ENCODE data around the gene MMP24OS.

MMP24OS gene

DNA sequence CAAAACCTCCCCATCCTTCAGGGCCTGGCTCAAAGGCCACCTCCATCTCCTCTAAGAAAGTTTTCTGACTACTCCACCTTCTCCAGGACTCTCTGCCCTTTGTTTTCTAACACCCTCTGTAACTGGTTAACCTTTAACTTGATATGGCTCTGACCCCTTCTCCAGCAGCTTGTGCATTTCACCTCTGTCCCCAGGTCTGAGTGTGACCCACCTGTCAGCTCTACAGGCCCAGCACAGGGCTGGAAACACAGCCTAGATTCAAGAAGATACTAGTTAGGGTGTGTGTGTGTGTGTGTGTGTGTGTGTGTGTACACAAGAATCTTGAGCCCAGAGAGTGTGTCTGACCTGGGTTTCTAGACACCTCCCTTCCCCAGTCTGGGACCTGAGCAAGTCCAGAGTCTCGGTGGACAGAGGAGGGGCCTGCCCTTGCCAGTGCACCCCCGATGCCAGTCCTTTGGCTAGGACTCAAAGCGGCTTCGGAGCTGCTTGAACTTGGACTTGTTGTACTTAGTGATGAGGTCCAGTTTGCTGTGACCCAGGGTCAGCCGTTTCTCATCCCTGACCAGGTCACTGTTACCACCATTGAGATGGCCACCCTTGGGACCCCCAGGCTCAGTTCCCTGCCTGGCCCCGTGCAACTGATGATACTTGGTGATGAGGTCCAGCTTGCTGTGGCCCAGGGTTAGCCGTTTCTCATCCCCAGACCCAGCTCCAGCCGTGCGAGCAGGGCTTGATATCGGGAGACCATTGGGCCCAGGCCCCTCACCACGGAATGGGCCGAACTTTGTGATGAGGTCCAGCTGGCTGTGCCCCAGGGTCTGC is 8.4 kb upstream of the MMP24OS start:
- peak overlapping the region; percentile 89 for H3K4me3 Mint-ChIP-seq
- peak overlapping the region; percentile 79 for H3K27ac Mint-ChIP-seq
- TF ChIP-seq, protein P1, sequence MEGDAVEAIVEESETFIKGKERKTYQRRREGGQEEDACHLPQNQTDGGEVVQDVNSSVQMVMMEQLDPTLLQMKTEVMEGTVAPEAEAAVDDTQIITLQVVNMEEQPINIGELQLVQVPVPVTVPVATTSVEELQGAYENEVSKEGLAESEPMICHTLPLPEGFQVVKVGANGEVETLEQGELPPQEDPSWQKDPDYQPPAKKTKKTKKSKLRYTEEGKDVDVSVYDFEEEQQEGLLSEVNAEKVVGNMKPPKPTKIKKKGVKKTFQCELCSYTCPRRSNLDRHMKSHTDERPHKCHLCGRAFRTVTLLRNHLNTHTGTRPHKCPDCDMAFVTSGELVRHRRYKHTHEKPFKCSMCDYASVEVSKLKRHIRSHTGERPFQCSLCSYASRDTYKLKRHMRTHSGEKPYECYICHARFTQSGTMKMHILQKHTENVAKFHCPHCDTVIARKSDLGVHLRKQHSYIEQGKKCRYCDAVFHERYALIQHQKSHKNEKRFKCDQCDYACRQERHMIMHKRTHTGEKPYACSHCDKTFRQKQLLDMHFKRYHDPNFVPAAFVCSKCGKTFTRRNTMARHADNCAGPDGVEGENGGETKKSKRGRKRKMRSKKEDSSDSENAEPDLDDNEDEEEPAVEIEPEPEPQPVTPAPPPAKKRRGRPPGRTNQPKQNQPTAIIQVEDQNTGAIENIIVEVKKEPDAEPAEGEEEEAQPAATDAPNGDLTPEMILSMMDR (IDR thresholded peaks at IDR 0.05), result no peak
- peaks cover 28% of the 10 kb centered on the region for H3K4me1 Mint-ChIP-seq
- DNase-seq, result no peak
- H3K9me3 Mint-ChIP-seq, result no peaks in the 10 kb centered on the region
- H3K27me3 Mint-ChIP-seq (ENCODE audit: low read depth, poor library complexity), result peaks cover 4% of the 10 kb centered on the region
- peaks cover 12% of the 10 kb centered on the region for H3K36me3 Mint-ChIP-seq (ENCODE audit: low read depth)

DNA sequence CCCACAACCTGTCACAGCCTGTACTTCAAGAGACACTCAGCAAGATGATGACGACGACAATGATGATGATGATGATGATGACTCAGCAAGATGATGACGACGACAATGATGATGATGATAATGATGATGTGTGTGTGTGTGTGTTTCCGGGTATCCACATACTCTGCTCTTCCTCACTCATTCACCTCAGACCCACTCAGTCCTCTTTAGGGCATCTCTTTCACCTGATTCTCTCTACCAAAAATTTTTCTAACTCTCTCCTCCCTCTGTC is 7.8 kb upstream of the MMP24OS start:
- peaks cover 13% of the 10 kb centered on the region for H3K36me3 Mint-ChIP-seq (ENCODE audit: low read depth)
- peaks cover 4% of the 10 kb centered on the region for H3K27me3 Mint-ChIP-seq (ENCODE audit: low read depth, poor library complexity)
- TF ChIP-seq, protein P1 (IDR thresholded peaks at IDR 0.05), result no peak
- DNase-seq, result no peak
- H3K27ac Mint-ChIP-seq, result peak overlapping the region; percentile 79
- H3K4me3 Mint-ChIP-seq, result peak overlapping the region; percentile 89
- peaks cover 28% of the 10 kb centered on the region for H3K4me1 Mint-ChIP-seq
- no peaks in the 10 kb centered on the region for H3K9me3 Mint-ChIP-seq

DNA sequence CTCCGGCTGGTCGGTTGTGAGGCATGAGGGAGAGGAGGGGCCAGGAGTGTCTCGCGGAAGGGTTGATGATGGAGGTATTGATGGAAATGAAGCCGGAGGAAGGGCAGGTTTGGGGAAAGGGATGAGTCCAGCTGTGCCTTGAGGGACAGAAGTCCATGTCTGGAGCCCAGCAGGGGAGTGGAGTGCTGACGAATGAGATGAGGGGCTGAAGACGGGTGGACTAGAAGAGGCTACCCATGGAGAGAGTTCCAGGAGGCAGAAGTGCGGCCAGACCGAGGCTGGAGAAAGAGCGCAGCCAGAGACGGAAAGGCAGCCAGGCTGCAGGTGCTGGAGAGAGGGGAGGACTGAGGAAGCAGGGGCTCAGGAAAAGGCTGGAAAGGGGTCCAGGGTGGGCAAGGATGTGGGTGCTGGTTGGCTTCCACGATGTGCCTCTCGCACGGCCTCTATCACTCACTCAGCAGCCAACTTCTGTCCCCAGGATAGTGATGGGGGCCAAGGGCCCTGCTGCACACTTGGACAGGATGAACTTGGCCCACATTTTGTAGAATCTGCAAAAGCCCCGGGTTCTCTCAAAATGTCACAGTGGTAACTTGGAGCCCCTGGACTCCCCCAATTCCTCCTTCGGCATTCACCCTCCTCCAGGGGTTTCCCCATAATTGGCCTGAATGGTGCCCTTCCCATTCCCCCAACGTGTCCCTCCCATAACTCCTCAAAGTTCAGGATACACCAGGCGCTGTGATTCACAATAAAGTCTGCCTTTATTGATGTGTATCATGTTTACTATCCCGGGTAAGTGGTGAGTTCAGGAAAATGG is 7.3 kb upstream of the MMP24OS start:
- no peak for DNase-seq
- Mint-ChIP-seq H3K27me3 (ENCODE audit: low read depth, poor library complexity) (peaks cover 4% of the 10 kb centered on the region), H3K27ac (peak overlapping the region; percentile 1), H3K9me3 (no peaks in the 10 kb centered on the region), H3K36me3 (ENCODE audit: low read depth) (peaks cover 18% of the 10 kb centered on the region), H3K4me3 (peak overlapping the region; percentile 89), H3K4me1 (peaks cover 28% of the 10 kb centered on the region)
- TF ChIP-seq, protein P1 (IDR thresholded peaks at IDR 0.05), result no peak

DNA sequence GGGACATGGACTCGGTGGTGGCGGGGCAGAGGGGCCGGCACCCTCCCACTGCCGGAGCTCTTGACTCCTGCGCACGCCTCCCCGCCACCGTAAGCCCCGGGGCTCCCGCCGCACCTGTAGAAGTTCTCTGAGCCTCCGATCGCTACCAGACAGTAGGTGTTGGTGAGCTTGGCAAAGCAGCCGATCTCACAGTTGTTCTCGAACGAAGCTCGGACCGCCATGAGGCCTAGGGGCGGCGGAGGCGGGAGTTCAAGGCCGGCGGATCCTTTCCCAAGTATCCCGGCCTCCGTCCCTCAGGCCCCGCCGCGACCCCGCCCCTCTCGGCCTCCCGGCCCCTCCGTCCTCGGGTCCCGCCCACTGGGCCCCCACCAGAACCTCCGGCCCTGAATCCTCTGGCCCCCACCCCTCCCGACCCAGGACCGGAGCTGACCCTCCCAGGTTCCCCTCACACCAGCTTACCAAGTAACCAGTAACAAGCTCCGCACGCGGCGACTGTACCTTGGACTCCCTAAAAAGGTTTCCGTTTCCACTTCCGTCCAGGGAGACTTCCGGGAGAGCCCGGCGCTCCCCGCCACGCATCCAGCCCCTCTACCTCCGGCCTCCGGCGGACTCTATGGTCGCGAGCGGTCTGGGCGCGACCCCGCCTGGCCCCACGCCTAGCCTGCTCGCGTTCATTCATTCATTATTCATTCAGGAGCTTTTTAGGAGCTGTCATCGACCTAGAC is 6.5 kb upstream of the MMP24OS start, which contains the start of gene EIF6:
TSS of gene EIF6 (minus strand) at position 506 of the 725 bp plus-strand sequence. CDS start at position 221, 285 bp downstream.
- H3K27me3 Mint-ChIP-seq (ENCODE audit: low read depth, poor library complexity), result peaks cover 4% of the 10 kb centered on the region

DNA sequence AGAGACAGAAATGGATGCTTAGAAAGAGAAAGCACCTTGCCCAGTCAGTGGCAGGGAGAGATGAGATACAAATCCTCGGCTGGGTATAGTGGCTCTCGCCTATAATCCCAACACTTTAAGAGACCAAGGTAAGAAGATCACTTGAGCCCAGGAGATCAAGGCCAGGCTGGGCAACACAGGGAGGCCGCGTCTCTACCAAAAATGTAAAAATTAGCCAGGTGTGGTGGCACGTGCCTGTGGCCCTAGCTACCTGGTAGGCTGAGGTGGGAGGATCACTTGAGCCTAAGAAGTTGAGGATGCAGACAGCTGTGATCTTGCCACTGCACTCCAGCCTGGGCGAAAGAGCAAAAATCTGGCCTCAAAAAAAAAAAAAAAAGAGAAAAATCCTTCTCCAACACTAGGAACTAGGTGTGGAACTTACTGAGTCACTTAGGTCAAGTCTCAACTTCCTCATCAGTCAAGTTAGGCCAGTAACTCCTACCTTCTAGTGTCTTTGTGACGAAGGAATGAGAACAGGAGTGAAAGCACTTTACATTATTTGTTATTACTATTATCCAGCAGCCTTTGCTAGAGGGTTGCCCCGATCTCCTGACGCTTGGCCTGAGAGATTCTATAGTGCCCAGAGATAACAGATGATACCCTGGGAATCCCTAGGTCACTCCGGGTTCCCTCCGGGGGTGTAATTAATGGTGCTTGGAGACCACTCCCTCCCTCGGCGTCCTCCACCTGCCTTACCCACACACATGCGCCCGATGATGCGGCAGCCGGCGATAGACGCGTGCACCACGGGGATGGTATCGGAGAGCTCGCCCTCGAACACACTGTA is 5.7 kb upstream of the MMP24OS start:
- peak overlapping the region; percentile 89 for H3K4me3 Mint-ChIP-seq
- DNase-seq, result no peak
- H3K9me3 Mint-ChIP-seq, result no peaks in the 10 kb centered on the region
- H3K36me3 Mint-ChIP-seq (ENCODE audit: low read depth), result peaks cover 34% of the 10 kb centered on the region
- H3K27ac Mint-ChIP-seq, result no peak overlapping the region
- peaks cover 30% of the 10 kb centered on the region for H3K4me1 Mint-ChIP-seq
- H3K27me3 Mint-ChIP-seq (ENCODE audit: low read depth, poor library complexity), result peaks cover 6% of the 10 kb centered on the region
- TF ChIP-seq, protein P1 (IDR thresholded peaks at IDR 0.05), result no peak

More for the DNA sequence above, 6.5 kb upstream of the MMP24OS start, which contains the start of gene EIF6:
- no peaks in the 10 kb centered on the region for H3K9me3 Mint-ChIP-seq
- peak within 1 kb of the TSS; percentile 89 for H3K27ac Mint-ChIP-seq
- peak; percentile 88 for DNase-seq
- peaks cover 28% of the 10 kb centered on the region for H3K4me1 Mint-ChIP-seq
- H3K4me3 Mint-ChIP-seq, result peak within 1 kb of the TSS; percentile 89
- TF ChIP-seq, protein P1 (IDR thresholded peaks at IDR 0.05), result no peak
- peaks cover 26% of the 10 kb centered on the region for H3K36me3 Mint-ChIP-seq (ENCODE audit: low read depth)

Measured in nephron progenitor cell (in vitro differentiated cells).